ENCODE measurements around the gene TTC28.

GRCh38 chr22:28647216-28647615 lies 32.4 kb downstream of the TTC28 start:
- TF ChIP-seq CTCF (IDR thresholded peaks at IDR 0.05) (no peak), POLR2A (IDR thresholded peaks at IDR 0.05) (no peak)

Data from uterus (tissue), 2 donors.